GM21717 (cell line): ENCODE measurements around the gene PDXDC1.
"Not testable (repeated sequence)": the region's sequence is repeated elsewhere in the genome, so short reads cannot be mapped to it uniquely, and the experiment has no call there.

Experiments used
- ATAC-seq: cut with Tn5 transposase; IDR thresholded peaks from one replicate; pipeline ENCODE4 v1.9.1; 2021; ENCODE audit warnings: mild to moderate bottlenecking, moderate library complexity; ENCODE audit not compliant: unreplicated experiment

PDXDC1 gene

DNA sequence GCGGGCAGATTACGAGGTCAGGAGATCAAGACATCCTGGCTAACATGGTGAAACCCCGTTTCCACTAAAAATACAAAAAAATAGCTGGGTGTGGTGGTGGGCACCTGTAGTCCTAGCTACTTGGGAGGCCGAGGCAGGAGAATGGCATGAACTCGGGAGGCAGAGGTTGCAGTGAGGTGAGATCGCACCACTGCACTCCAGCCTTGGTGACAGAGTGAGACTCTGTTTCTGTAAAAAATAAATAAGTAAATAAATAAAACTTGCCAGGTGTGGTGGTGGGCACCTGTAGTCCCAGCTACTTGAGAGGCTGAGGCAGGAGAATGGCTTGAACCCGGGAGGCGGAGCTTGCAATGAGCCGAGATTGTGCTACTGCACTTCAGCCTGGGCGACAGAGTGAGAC lies 38.1 kb downstream of the PDXDC1 start:
- not testable (repeated sequence) for ATAC-seq

DNA sequence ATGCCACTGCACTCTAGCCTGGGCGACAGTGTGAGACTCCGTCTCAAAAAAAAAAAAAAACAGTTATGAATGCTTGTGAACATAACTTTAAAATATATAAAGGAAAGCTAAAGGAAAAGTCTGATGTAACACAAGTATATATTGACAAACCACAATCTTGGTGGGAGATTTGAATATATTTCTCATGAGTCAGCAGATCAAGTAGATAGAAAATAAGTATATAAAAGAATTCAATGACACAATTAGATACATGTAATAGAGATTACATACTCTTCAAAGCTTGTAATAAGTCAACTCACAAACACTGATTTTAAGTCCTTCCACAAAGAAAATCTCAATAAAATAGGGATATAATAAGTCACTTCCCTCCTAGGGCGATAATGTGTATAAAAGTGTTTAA lies 40.8 kb downstream of the PDXDC1 start:
- not testable (repeated sequence) for ATAC-seq

DNA sequence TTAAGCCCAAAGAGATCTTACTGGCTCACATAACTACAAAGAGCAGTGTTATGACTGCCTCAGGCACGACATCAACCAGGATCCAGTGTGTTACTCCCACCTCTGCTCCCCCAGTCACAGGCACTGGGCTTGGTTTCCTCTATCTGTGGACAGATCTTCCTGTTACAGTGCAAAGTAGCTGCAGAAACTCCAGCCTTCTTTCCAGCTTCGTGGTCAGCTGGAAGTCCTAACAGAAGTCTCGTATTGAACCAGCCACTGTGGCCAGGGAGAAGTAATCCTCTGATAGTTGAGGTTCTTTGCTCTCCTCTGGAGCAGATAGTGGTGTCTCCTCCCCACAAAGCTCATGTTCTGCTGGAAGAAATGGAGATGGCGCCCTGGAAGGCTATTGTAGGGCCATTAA lies 41.5 kb downstream of the PDXDC1 start:
- ATAC-seq: not testable (repeated sequence)

DNA sequence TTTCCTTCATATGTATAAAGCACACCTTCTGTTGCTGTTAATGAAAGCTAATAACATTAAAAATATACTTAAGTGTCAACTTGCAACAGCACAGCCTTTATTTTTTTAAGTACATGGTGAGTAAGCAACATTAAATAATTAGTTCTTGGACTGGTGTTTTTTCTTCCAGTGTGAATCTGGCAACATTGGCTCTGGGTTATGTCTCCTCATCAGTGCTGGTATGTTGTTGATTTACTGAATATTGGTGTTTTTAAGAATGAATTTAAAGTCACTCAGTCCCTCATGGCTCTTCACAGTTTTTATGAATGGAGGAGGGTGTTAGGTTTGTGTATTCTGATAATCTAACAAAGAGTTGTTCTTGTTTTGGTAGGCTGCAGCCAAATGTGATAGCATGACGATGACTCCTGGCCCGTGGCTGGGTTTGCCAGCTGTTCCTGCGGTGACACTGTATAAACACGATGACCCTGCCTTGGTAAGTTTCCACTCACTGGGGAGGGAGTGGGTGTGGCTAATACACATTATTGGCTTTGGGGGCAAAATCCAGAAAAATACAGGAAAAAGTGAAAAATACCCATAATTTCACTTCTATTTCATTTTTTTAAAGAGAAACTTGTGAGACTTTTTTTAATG lies 42.2 kb downstream of the PDXDC1 start:
- not testable (repeated sequence) for ATAC-seq

DNA sequence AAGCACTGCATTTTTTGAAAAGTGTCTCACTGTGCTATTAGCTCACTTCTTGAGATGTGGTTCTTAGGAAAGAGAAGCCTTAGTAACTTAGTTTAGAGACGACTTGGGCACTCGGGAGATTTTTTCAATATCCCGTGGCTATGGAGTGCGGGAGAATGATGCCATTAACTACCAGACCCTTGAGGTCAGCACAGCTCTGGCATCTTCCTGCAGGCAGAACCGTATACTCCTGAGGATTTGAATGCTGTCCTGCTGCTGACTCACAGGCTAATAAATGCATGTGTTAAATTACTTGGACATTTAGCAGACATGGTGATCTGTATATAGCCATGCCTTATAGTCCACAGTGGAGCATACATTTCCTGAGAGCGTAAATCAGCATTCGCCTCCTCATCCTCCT lies 46.6 kb downstream of the PDXDC1 start:
- not testable (repeated sequence) for ATAC-seq

DNA sequence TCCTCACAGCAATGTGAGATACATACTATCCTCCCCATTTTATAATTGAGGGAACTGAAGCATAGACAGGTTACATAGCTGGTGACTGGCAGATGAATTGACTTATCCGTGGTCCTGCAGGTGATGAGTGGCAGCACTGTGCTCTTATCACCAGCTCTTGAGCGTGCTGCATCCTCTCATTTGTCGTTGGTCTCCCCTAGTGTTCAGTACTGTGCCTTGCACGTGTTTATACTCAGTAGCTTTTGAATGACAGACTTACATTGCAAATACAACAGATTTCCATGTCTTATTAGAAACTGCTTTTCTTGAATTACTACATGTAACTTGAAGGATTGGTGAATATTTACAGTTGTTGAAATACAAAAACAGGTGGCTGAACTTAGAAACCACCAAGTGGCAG lies 47.4 kb downstream of the PDXDC1 start:
- ATAC-seq: not testable (repeated sequence)

DNA sequence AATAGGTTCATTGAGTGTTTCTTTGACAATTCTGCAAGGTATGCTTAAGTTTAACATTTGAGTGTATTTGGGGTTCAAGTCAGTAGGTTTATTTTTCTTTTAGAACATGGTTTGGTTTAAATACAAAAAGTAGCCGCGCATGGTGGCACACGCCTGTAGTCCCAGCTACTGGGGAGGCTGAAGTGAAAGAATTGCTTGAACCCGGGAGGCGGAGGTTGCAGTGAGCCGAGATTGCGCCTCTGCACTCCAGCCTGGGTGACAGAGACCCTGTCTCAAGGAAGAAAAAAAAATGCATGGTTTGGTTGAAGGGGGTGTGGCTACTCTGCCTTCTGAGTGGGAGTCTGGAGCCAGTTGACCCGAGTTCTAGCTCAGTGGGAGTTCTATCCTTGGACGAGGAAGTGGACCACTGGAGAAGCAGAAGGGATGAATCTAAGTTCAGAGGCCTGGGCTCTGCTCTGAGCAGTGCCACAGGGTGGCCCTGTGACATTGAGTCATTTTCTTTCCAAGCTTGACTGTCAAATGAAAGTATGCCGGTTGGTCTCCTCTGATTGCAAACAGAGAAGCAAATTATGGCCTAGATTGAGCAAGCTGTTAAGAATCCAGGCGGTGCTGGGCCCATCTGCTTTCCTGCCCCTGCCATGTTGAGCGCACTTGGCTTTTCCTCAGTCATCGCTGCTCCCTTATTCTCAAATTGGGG lies 48.7 kb downstream of the PDXDC1 start:
- ATAC-seq: not testable (repeated sequence)

DNA sequence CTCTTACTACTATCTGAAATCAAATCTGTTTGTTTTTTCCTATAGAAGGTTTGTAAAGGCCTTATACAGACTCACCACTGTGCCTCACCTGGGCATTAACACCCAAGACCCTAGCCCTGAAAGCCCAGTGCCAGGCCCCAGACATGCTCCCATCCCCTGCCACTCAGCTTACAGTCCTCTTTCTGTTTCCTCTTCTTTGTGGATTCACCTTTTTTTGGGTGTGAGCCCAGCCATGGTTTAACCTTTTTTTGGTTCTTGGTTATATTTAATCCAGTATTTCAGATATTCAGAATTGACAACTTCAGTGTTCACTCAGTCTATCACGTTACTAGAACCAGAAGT lies 50.0 kb downstream of the PDXDC1 start:
- not testable (repeated sequence) for ATAC-seq

DNA sequence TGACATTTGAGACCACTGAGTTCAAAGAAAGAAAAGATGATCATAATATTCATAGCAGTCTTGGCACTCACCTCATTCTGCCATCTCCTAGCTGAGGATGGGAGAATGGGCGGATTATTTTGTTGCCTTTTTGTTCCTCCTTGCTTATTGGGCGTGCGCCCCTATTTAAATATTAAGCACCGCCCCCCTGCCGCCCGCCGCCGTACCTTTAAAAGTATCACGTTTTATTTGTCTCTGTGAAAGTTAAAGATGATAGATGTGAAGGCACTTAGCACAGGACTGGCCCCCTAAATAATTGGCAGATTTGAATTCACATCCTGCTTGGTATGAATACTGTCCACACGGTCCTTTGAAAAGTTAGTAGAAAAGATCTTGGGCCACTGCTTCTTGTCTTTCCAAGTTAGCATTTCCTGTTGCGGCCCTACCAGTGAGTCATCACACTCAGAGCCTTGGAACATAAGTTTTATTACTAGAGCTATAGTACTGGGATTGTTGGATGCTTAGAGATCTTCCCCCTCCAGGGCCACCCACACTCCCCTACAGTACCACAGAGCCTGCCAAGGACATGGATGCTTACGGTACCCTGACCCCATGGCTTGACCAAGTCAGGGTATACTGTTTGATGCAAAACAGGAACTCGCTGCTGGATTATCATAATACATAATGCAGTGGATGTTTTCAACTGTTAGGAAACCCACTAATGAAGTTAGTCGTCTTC lies 50.6 kb downstream of the PDXDC1 start:
- ATAC-seq: not testable (repeated sequence)

DNA sequence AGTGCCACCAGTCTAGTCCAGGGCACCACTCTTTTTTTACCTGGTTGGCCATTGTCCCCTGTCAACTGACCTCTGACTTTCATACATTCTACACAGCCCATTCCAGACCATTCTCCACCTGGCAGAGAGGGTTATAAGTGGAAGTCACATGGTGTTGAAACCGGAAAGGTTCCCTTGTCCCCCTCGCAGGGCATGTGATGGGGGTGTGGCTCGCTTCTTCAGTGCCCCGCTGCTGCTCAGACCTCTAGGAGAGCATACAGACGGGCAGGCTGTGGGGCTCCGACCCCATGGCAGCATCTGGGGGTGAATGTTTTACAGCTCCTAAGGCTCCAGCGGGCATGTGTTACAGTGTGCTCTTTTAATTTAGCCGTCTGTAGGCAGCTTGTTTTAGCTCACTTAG lies 52.2 kb downstream of the PDXDC1 start:
- not testable (repeated sequence) for ATAC-seq

DNA sequence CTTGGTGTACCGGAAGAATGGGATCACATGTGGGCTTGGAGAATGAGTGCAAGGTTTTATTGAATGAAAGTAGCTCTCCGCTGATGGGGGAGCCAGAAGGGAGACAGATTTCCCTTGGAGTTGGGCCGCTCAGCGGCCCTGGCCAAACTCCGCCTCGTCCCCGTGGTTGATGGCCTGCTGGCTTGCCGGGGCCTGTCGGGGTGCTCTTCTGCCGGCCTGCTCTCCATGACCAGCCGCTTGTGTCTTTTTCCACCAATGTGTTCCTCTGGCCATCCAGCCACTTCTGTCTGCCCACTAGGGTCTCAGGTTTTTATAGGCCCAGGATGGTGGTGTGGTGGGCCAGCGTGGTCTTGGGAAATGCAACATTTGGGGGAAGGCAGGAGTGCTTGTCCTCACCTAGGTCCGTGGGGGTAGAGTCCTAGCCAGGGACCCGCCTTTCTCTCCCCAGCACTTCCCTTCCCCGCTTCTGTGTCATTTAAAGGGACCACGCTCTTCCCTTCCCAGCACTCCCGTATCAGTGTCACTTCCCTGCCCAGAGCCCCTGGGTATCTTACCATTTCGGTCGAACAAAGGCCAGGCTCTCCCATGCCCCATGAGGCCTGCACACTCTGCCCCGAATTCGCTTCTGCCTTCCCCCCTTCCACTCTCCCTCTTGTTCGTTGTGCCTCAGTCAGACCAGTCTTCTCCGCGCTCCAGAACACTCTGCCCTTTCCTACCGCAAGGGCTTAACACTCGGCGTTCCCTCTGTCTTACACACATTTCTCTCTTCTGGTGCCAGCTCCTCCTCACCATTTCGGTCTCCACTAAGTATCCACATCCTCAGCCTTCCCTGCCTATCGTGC lies 52.9 kb downstream of the PDXDC1 start:
- ATAC-seq: not testable (repeated sequence)

DNA sequence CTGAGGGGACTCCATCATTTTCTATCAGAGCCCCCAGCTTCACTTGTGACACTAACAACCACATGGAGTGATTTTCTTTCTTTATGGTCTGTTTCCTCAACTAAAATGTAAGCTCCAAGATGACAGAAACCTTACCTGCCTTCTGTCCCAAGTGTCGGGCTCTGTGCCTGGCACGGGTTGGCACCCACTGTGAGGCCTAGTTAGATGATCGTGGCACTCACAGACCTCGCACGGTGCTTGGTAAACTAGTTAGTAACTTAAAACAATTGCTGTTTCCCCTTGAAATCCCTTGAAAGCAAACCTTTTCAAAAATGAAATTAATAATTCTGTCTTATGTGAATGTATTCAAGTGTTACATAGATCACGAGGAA lies 53.5 kb downstream of the PDXDC1 start:
- not testable (repeated sequence) for ATAC-seq

DNA sequence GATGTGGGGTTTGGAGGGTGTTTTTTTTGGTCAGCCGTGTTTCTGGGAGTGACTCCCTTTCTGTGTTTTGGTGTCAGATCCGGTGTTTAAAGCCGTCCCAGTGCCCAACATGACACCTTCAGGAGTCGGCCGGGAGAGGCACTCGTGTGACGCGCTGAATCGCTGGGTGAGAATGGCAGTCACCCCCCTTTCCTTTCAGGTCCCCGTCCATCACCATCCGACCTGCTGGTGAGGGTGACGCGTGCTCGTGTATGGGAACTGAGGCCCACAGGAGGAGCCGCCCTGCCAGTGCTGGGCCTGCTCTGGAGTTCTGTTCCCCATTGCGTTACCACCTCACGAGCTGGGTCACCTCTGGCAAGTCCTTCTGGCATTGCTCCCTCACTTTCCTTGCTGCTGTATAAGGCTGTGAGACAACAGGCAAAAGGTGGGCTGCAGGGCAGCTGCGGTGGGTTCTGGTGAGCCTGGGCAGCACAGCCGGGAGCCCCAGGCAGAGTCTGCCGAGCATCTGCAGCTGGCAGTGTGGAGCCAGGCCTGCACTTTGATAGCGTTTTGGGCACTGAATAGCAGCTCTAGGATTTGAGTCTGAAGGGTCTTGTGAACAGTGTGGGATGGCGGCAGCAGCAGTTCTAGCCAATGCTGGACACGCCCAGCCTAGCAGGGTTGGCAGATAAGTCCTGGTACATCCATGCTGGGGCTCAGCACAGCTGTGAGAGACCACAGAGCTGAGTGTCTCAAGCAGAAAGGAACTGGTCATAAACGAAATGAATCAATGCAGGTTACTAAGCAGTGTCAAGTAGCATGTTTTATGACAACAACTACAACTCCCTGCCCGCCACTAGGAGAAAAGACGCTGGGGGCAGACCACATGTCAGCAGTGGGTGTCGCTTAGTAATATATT lies 54.2 kb downstream of the PDXDC1 start:
- ATAC-seq: not testable (repeated sequence)

DNA sequence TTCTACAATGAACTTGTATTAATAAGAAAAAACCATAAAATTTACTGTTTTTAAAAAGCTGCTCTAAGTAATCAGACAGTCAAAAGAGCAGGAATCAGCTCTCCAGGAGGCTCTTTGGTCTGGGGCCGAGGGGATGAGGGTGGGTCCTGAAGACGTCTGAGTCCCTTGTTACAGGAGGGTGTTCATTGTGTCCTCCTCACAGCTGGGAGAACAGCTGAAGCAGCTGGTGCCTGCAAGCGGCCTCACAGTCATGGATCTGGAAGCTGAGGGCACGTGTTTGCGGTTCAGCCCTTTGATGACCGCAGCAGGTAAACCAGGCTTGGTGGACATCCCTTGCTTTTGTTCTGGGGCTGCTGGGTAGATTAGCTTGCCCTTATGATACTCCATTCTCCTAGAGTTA lies 54.9 kb downstream of the PDXDC1 start:
- not testable (repeated sequence) for ATAC-seq

DNA sequence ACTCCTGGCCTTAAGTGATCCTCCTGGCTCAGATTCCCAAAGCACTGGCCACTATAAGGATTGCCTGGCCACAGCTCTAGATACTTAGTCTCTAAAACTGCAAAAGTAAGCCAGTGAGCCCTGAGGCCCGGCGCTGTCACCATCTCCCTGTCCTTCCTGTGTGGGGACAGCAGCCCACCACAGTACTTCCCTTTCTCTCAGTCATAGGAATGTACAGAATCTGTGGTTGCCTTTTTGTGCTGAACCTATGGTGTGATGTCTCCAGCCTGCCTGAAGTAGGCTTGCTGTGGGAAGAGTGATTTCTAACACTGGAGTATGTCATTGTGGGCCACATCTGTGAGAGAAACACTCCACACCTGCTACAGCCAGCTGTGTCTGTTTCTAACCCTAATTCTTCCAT lies 56.4 kb downstream of the PDXDC1 start:
- ATAC-seq: no peak

DNA sequence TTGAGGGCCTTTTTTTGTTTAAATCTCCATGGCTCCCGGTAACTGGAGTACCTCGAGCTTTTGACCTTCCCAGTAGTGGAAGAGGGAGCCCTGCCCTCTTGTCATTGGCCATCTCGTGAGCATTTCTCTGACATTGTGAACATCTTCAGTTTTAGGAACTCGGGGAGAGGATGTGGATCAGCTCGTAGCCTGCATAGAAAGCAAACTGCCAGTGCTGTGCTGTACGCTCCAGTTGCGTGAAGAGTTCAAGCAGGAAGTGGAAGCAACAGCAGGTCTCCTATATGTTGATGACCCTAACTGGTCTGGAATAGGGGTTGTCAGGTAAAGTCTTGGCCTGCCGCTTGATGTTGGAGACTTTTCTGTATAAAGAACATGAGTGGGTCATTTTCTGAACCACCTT lies 56.8 kb downstream of the PDXDC1 start:
- ATAC-seq: no peak

DNA sequence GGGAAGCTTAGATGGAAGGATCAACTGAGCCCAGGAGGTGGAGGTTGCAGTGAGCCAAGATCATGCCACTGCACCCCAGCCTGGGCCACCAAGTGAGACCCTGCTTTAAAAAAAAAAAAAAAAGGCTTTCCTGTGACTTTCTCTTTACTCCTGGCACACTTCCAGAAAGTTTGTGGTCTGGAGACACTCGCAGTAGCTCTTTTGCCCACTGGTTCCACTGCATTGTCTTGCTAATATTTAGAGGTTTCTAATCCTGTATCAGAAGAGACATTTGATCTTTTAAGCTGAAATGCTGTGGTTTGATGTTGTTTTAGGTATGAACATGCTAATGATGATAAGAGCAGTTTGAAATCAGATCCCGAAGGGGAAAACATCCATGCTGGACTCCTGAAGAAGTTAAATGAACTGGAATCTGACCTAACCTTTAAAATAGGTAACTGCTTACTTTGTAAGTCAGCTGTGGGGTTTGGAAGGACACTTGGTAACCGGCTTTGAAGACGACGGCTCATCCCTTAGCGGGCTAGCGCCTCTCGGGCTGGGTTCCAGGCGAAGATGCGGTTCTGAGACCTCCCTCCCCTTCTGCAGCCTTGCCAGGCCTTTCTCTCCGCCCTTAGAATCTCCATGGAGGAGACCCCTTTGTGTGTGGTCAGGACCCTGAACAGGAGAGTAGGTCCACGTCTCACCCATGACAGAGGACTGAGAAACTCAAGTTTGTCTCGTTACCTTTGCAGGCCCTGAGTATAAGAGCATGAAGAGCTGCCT lies 57.9 kb downstream of the PDXDC1 start:
- ATAC-seq: no peak

DNA sequence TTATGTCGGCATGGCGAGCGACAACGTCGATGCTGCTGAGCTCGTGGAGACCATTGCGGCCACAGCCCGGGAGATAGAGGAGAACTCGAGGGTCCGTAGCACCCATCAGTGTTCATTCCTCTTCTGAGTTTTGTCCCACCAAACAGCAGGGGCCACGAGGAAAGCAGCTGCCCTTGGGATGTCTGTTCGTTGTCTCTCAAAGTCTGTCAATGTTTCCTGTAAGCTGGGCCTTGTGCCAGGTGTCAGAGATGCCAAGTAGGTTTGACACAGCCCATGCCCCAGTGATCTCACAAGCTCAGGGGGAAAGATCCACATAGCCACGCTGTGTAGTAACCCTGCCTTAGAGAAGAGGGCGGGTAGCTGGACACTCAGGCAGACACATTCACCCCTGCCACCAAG lies 58.5 kb downstream of the PDXDC1 start:
- no peak for ATAC-seq
